HepG2 (cell line): Measurements from ENCODE around the gene SH3GL1. TPM values are rescaled to one million over a fixed set of nuclear protein-coding genes. Genes with fewer than 3 reads are reported as not detected.

Experiments used
- AKAP8 ChIP-seq: sonication (generic); formaldehyde crosslinking; IDR thresholded peaks from 2 replicates; pipeline ENCODE4 v1.5.1; 2020; ENCODE audit warnings: mild to moderate bottlenecking, missing genetic modification reagents
- ATF4 ChIP-seq, 2 experiments: fragments of 450-650 bp in 1 of 2; sonication (generic) in 1 of 2; formaldehyde crosslinking; IDR thresholded peaks; 2 replicates each; pipeline versions ENCODE4 v1.5.0 to v1.8.0; 2020 to 2022; ENCODE audit warnings: mild to moderate bottlenecking in 1 of 2, missing genetic modification reagents in 1 of 2
- DBP ChIP-seq: sonication (generic); formaldehyde crosslinking; IDR thresholded peaks from 2 replicates; pipeline ENCODE4 v1.4.0; 2020; ENCODE audit warnings: missing genetic modification reagents; ENCODE audit errors: not compliant biosample characterization
- FOXO1 ChIP-seq: sonication (generic); formaldehyde crosslinking; IDR thresholded peaks from 2 replicates; pipeline ENCODE4 v1.4.0; 2020; ENCODE audit warnings: missing genetic modification reagents
- HNRNPH1 ChIP-seq: fragments of 200-400 bp; formaldehyde crosslinking; optimal IDR thresholded peaks from 2 replicates; pipeline ENCODE3; 2017; ENCODE audit warnings: mild to moderate bottlenecking, low read depth, low read length
- KLF12 ChIP-seq: sonication (generic); formaldehyde crosslinking; IDR thresholded peaks from 2 replicates; pipeline ENCODE4 v1.4.0; 2020; ENCODE audit warnings: missing genetic modification reagents, borderline replicate concordance
- MEF2D ChIP-seq: sonication (generic); formaldehyde crosslinking; IDR thresholded peaks from 2 replicates; pipeline ENCODE4 v1.5.1; 2020; ENCODE audit warnings: mild to moderate bottlenecking, missing genetic modification reagents
- MYC ChIP-seq: sonication (generic); formaldehyde crosslinking; IDR thresholded peaks from 2 replicates; pipeline ENCODE4 v1.9.0; 2021; ENCODE audit warnings: missing genetic modification reagents, borderline replicate concordance
- PATZ1 ChIP-seq: sonication (generic); formaldehyde crosslinking; IDR thresholded peaks from 2 replicates; pipeline ENCODE4 v1.4.0; 2020; ENCODE audit warnings: missing genetic modification reagents
- SP5 ChIP-seq: IDR thresholded peaks from 2 replicates; pipeline ENCODE4 v1.6.1; 2016; ENCODE audit warnings: low read depth, borderline replicate concordance
- SPEN ChIP-seq: sonication (generic); formaldehyde crosslinking; IDR thresholded peaks from 2 replicates; pipeline ENCODE4 v1.5.1; 2020; ENCODE audit warnings: low read depth, mild to moderate bottlenecking, missing genetic modification reagents
- TEAD3 ChIP-seq: optimal IDR thresholded peaks from 2 replicates; pipeline ENCODE3; 2016; ENCODE audit warnings: borderline replicate concordance
- THAP8 ChIP-seq: sonication (generic); formaldehyde crosslinking; IDR thresholded peaks from 2 replicates; pipeline ENCODE4 v1.5.1; 2020; ENCODE audit warnings: missing genetic modification reagents, mild to moderate bottlenecking, borderline replicate concordance
- TRAFD1 ChIP-seq: sonication (generic); formaldehyde crosslinking; IDR thresholded peaks from 2 replicates; pipeline ENCODE4 v1.5.1; 2020; ENCODE audit warnings: missing genetic modification reagents, mild to moderate bottlenecking, borderline replicate concordance
- ZBTB38 ChIP-seq: sonication (generic); formaldehyde crosslinking; IDR thresholded peaks from 2 replicates; pipeline ENCODE4 v1.5.1; 2020; ENCODE audit warnings: mild to moderate bottlenecking, missing genetic modification reagents
- ZEB1 ChIP-seq: IDR thresholded peaks from 2 replicates; pipeline ENCODE4 v1.6.1; 2012; ENCODE audit warnings: mild to moderate bottlenecking, low read depth, inconsistent platforms; ENCODE audit not compliant: insufficient replicate concordance
- ZNF251 ChIP-seq: sonication (generic); formaldehyde crosslinking; IDR thresholded peaks from 2 replicates; pipeline ENCODE4 v1.9.0; 2021; ENCODE audit warnings: mild to moderate bottlenecking, missing genetic modification reagents
- ZNF333 ChIP-seq: sonication (generic); formaldehyde crosslinking; IDR thresholded peaks from 2 replicates; pipeline ENCODE4 v1.4.0; 2020; ENCODE audit warnings: mild to moderate bottlenecking, missing genetic modification reagents, borderline replicate concordance
- ZNF354B ChIP-seq: sonication (generic); formaldehyde crosslinking; IDR thresholded peaks from 2 replicates; pipeline ENCODE4 v1.8.0; 2022; ENCODE audit warnings: mild to moderate bottlenecking, missing genetic modification reagents
- ZNF446 ChIP-seq: sonication (generic); formaldehyde crosslinking; IDR thresholded peaks from 2 replicates; pipeline ENCODE4 v1.5.0; 2020; ENCODE audit warnings: mild to moderate bottlenecking, missing genetic modification reagents
- ZNF614 ChIP-seq: IDR thresholded peaks from 2 replicates; pipeline ENCODE4 v1.6.1; 2018; ENCODE audit warnings: missing biosample characterization, missing genetic modification reagents, inconsistent platforms, borderline replicate concordance
- ZNF629 ChIP-seq: sonication (generic); formaldehyde crosslinking; conservative IDR thresholded peaks from 2 replicates; pipeline ENCODE4 v1.5.0; 2020; ENCODE audit warnings: missing genetic modification reagents
- ZNF713 ChIP-seq: sonication (generic); formaldehyde crosslinking; IDR thresholded peaks from 2 replicates; pipeline ENCODE4 v1.4.0; 2020; ENCODE audit warnings: mild to moderate bottlenecking, missing genetic modification reagents
- ZNF782 ChIP-seq: sonication (generic); formaldehyde crosslinking; IDR thresholded peaks from 2 replicates; pipeline ENCODE4 v1.4.0; 2020; ENCODE audit warnings: missing genetic modification reagents, mild to moderate bottlenecking, borderline replicate concordance
- ZSCAN25 ChIP-seq: sonication (generic); formaldehyde crosslinking; IDR thresholded peaks from 2 replicates; pipeline ENCODE4 v1.8.0; 2022; ENCODE audit warnings: mild to moderate bottlenecking, missing genetic modification reagents
- polyA plus RNA-seq, 8 experiments: library from polyadenylated mRNA; depleted of rRNA in 3 of 8; stranded (reverse) in 7 of 8; unstranded in 1 of 8; fragments of >200 nt; fragmentation: Illumina TruSeq in 4 of 8; extraction: Trizol in 4 of 8; gene quantifications; 2 replicates each; pipeline versions ENCODE4 v1.2.1 to v1.2.3, GENCODE V29; 2011 to 2016; ENCODE audit warnings: low read depth in 4 of 8, missing spikeins in 1 of 8, mixed read lengths in 1 of 8; ENCODE audit not compliant: insufficient read depth in 1 of 8
- total RNA-seq, 5 experiments: library from RNA; depleted of rRNA; stranded (reverse); fragments of >200 nt; fragmentation: Illumina TruSeq; extraction: Trizol; gene quantifications; 2 replicates each; pipeline ENCODE4 v1.2.3, GENCODE V29; 2016; ENCODE audit warnings: low read depth in 1 of 5

SH3GL1 gene
- total and polyA plus RNA-seq, 2 of the 13 experiments (the other 11 are each of a cell fraction or from before 2014, with no cell fraction given) = 33.0 to 45.1 TPM

GRCh38 chr19:4406626-4407025, 6.3 kb upstream of the SH3GL1 start (continued):
- TF ChIP-seq TRAFD1 = no peak
- peak; percentile 84 for TF ChIP-seq SP5 (CRISPR knock-in tag)
- TF ChIP-seq SPEN (CRISPR knock-in tag) = no peak
- no peak for TF ChIP-seq ZNF782 (CRISPR knock-in tag)
- no peak for TF ChIP-seq ZBTB38 (CRISPR knock-in tag)
- no peak for TF ChIP-seq KLF12 (CRISPR knock-in tag)
- no peak for TF ChIP-seq THAP8 (CRISPR knock-in tag)
- peak; percentile 26 for TF ChIP-seq TEAD3
- TF ChIP-seq DBP (CRISPR knock-in tag) = no peak
- TF ChIP-seq HNRNPH1 = no peak
- TF ChIP-seq ZNF629 = peak; percentile 31; the same call in 1 of the 2 replicates
- no peak for TF ChIP-seq ZSCAN25 (CRISPR knock-in tag)
- peak; percentile 67 for TF ChIP-seq ZEB1
- no peak for TF ChIP-seq FOXO1 (CRISPR knock-in tag)
- no peak for TF ChIP-seq ZNF354B (CRISPR knock-in tag)
- TF ChIP-seq AKAP8 (CRISPR knock-in tag) = no peak
- no peak for TF ChIP-seq MYC (CRISPR knock-in tag)
- no peak for TF ChIP-seq ZNF333 (CRISPR knock-in tag)
- no peak for TF ChIP-seq ZNF446 (CRISPR knock-in tag)
- TF ChIP-seq MEF2D (CRISPR knock-in tag) = no peak
- TF ChIP-seq ZNF713 = no peak
- peak; percentile 26; the same call in 1 of the 2 replicates for TF ChIP-seq PATZ1 (CRISPR knock-in tag)
- TF ChIP-seq ZNF251 = no peak
- TF ChIP-seq ZNF614 (CRISPR knock-in tag) = no peak
- no peak for TF ChIP-seq ATF4 (CRISPR knock-in tag; IDR thresholded peaks at IDR 0.05)
